Lung (tissue), 12 donors: Measurements from ENCODE around the gene NDUFAF8. TPM values are rescaled to one million over a fixed set of nuclear protein-coding genes. Genes with fewer than 3 reads are reported as not detected.

Experiments used
- ATAC-seq: fragments of 200-7000 bp; cut with Tn5 transposase; one replicate; pipeline ENCODE4 v1.9.1; 2020; ENCODE audit warnings: moderate number of reproducible peaks; ENCODE audit not compliant: insufficient read depth, low FRiP score
- DNase-seq, 3 donors: peaks; one replicate each; pipeline ENCODE4 v3.0.0-alpha.2; 2013 to 2017
- H3K27ac ChIP-seq, 2 donors: one replicate each; pipeline ENCODE4 v1.5.1; 2013; ENCODE audit warnings: mild to moderate bottlenecking in 2 of 2, moderate library complexity in 2 of 2, control low read depth in 1 of 2, inconsistent platforms in 1 of 2, low read depth in 1 of 2, low read length in 1 of 2
- H3K27me3 ChIP-seq, 3 donors: one replicate each; pipeline ENCODE4 v1.5.1; 2013; ENCODE audit warnings: low read length in 2 of 3; ENCODE audit not compliant: control insufficient read depth in 3 of 3, insufficient read depth in 3 of 3
- H3K36me3 ChIP-seq, 4 donors: one replicate each; pipeline ENCODE4 v1.5.1; 2013; ENCODE audit warnings: low read length in 4 of 4, mild to moderate bottlenecking in 1 of 4, moderate library complexity in 1 of 4; ENCODE audit not compliant: control insufficient read depth in 4 of 4, insufficient read depth in 4 of 4
- H3K4me1 ChIP-seq, 5 donors: one replicate each; pipeline ENCODE4 v1.5.1; 2013; ENCODE audit warnings: low read length in 5 of 5, mild to moderate bottlenecking in 2 of 5, moderate library complexity in 1 of 5; ENCODE audit not compliant: control insufficient read depth in 5 of 5, insufficient read depth in 5 of 5
- H3K4me3 ChIP-seq: one replicate; pipeline ENCODE4 v1.5.1; 2013; ENCODE audit warnings: mild to moderate bottlenecking, control low read depth, moderate library complexity
- H3K9ac ChIP-seq, 2 donors: one replicate each; pipeline ENCODE4 v1.5.1; 2013; ENCODE audit warnings: low read length in 2 of 2, control low read depth in 1 of 2; ENCODE audit not compliant: insufficient read depth in 1 of 2
- H3K9me3 ChIP-seq, 4 donors: one replicate each; pipeline ENCODE4 v1.5.1; 2013; ENCODE audit warnings: low read length in 3 of 4, mild to moderate bottlenecking in 1 of 4, moderate library complexity in 1 of 4; ENCODE audit not compliant: control insufficient read depth in 4 of 4, insufficient read depth in 3 of 4
- WGBS, 2 donors: extraction: QIAGEN DNeasy Blood & Tissue Kit; methylation state at CpG; one replicate each; pipeline ENCODE4 v1.1.7; 2013; 5-methylcytosine and 5-hydroxymethylcytosine counted together
- polyA plus RNA-seq, 2 donors: library from polyadenylated mRNA; stranded (reverse); fragments of 200-250 nt; gene quantifications; one replicate each; pipeline ENCODE4 v1.2.1, GENCODE V29; 2013
- total RNA-seq, 2 donors: library from RNA; depleted of rRNA in 1 of 2; stranded (reverse); fragments of >200 nt in 1 of 2; gene quantifications; one replicate each; pipeline ENCODE4 v1.2.1, GENCODE V29; 2014 to 2021
- TF ChIP-seq, protein P1 (sequence below): IDR thresholded peaks from 2 replicates; pipeline ENCODE4 v1.5.1; 2012; ENCODE audit warnings: mild to moderate bottlenecking; ENCODE audit errors: control extremely low read depth, extremely low read depth
- donor health status: control.
- donor health status: control.
- donor health status: Bipolar disorder and iron deficiency.
- donor health status: healthy.
- donor health status: DM: yes; HTN: yes; CAD: no.

NDUFAF8 gene
- total and polyA plus RNA-seq, 4 donors, result 12.7 to 51.1 (median 29.9) TPM

DNA sequence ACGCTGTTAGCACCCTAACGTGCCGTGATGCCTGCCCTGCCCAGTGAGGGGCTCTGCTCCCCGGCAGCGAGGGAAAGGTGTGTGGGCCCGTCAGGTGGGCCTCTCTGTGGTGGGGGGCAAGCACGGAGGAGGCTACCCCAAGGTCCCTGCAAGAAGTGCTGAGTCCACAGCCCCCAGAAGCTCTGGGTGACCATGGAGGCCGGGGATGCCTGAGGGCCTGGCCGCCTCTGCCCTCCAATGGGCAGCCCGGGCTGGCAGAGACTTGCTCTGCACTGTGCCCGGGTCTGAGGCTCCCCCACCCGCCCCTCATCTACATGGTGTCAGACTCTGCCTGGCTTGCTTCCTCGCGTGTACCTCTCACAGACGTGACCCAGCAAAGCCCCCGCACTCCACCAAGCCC is 43.8 kb downstream of the NDUFAF8 start:
- TF ChIP-seq, protein P1, sequence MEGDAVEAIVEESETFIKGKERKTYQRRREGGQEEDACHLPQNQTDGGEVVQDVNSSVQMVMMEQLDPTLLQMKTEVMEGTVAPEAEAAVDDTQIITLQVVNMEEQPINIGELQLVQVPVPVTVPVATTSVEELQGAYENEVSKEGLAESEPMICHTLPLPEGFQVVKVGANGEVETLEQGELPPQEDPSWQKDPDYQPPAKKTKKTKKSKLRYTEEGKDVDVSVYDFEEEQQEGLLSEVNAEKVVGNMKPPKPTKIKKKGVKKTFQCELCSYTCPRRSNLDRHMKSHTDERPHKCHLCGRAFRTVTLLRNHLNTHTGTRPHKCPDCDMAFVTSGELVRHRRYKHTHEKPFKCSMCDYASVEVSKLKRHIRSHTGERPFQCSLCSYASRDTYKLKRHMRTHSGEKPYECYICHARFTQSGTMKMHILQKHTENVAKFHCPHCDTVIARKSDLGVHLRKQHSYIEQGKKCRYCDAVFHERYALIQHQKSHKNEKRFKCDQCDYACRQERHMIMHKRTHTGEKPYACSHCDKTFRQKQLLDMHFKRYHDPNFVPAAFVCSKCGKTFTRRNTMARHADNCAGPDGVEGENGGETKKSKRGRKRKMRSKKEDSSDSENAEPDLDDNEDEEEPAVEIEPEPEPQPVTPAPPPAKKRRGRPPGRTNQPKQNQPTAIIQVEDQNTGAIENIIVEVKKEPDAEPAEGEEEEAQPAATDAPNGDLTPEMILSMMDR, result no peak
- Histone ChIP-seq H3K27ac (no peak overlapping the region), H3K4me3 (no peak overlapping the region), H3K4me1 (peaks cover 0 to 16% (median 3%) of the 10 kb centered on the region in 5 donors), H3K9ac (no peak overlapping the region), H3K36me3 (peaks cover 0 to 51% (median 10%) of the 10 kb centered on the region in 4 donors), H3K9me3 (no peaks in the 10 kb centered on the region), H3K27me3 (no peaks in the 10 kb centered on the region)
- DNase-seq (no peak), ATAC-seq (no peak)
- 95 to 96% methylated on average over 16 of the region's 16 CpGs for WGBS, 2 donors

DNA sequence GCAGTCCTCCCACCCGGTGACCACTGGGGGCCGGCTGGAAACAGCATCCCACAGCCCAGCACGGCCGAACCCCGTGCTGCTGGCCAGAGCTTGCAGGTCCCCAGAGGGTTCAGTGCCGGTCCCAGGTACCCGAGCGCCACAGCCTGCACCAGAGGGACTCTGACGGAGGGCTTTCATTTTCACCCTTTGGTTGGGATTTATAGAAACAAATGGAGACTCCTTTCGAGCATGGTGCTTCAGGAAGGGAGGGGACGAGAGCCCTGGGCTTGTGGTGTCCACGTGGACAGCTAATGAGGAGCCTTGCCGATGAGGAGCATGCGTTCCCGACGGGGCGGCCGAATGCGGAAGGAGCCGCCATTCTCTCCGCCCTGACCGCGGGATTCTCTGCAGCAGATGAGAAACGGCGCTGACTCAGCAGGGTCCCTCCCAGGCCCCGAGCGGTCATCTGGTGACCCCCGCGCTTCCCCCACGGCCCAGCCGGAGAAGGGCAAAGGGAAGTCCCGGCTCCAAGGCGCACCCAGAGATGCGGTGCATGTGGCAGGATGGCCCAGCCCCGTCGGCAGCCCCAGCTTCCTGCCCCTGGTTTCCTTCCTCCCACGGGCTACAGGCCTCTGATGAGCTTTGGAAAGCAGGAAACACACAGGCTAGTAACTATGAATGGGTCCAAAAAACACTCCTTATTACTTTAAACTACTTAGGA is 46.2 kb downstream of the NDUFAF8 start:
- H3K4me3 ChIP-seq, result peak overlapping the region; percentile 8
- no peaks in the 10 kb centered on the region for H3K27me3 ChIP-seq
- peaks cover 0 to 42% (median 15%) of the 10 kb centered on the region in 4 donors for H3K36me3 ChIP-seq
- TF ChIP-seq, protein P1, result no peak
- H3K9ac ChIP-seq, result no peak overlapping the region
- H3K27ac ChIP-seq, result peak overlapping the region; percentile 51 to 93
- ATAC-seq (peak; percentile 85), DNase-seq (peak; percentile 42 to 65 (median 46))
- H3K4me1 ChIP-seq, result peaks cover 0 to 16% (median 5%) of the 10 kb centered on the region in 5 donors
- 15 to 34% methylated on average over 37 of the region's 37 CpGs for WGBS, 2 donors
- H3K9me3 ChIP-seq, result no peaks in the 10 kb centered on the region

DNA sequence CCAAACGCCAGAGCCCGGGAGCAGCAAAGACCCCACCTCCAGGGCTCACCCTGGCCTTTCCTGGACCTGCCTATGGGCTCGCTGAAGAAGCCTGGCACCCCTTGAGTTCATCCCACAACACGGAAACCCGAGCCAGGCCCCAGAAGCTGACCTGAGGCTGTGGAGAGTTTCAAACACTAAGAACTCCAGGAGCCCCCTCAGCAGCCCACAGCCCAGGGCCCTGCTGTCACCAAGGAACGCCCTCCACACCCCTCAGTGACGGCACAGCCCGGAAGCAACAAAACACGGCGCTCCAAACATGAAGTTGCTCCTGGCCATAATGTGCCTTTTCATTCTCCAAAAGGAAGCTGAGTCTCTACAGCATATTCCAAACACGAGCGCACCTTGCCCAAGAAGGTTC is 46.8 kb downstream of the NDUFAF8 start:
- TF ChIP-seq, protein P1, result no peak
- no peak for ATAC-seq
- DNase-seq, result no peak
- H3K9me3 ChIP-seq, result no peaks in the 10 kb centered on the region
- H3K4me3 ChIP-seq, result no peak overlapping the region
- H3K27me3 ChIP-seq, result no peaks in the 10 kb centered on the region
- H3K9ac ChIP-seq, result no peak overlapping the region
- H3K27ac ChIP-seq, result peak overlapping the region; percentile 51 to 93
- peaks cover 0 to 37% (median 15%) of the 10 kb centered on the region in 4 donors for H3K36me3 ChIP-seq
- WGBS, 2 donors, result 36 to 47% methylated on average over 12 of the region's 12 CpGs
- peaks cover 0 to 16% (median 5%) of the 10 kb centered on the region in 5 donors for H3K4me1 ChIP-seq
